Bone marrow (tissue), 2 donors: ENCODE measurements around the gene UBE2E2.

Experiments used
- DNase-seq, 2 donors: peaks; one replicate each; lab custom pipeline; 2025; lab: John Stamatoyannopoulos, UW

Gene UBE2E2

GRCh38 chr3:23389089-23389488 lies 186.0 kb downstream of the UBE2E2 start:
- DNase-seq, result no peak

DNA sequence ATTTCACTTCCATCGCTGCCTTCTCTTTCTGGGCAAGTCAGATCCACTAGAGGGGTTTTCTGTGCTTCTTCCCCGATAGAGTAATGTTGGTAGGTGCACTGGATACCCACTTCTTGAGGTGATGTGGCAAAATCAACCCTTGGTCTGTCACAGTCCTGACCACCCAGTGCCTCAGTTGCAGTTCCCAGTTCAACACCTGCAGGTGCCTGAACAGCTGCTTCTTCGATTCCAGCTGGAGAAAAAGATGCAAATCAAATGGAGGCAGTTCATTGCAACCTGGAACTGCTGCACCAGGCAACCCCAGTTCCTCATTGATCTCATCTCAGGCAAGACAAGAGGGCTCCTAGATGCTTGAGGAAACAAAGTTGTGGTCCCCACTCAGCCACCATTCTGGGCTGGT lies 186.6 kb downstream of the UBE2E2 start:
- no peak for DNase-seq

DNA sequence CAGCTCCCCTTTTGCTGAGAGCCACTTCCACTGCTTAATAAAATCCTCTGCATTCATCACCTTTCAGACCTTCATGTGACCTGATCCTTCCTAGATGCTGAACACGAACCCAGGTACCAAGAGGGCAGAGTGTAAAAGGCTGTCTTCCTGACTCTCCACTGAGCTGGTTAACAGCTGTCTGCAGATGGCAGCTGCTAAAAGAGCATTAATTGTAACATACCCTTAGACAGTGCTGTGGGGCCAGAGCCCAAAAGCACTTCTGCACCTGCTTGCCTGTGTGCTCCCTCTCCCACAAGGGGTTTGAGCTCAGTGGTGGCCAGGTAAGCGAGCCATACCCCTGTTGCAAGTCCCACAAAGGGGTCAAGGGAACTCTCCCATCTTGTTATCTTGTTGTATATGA lies 187.3 kb downstream of the UBE2E2 start:
- no peak for DNase-seq

- no peak for DNase-seq
These were observed 187.9 kb downstream of the UBE2E2 start for GRCh38 chr3:23390989-23391553.

- DNase-seq, result no peak
These were observed 192.0 kb downstream of the UBE2E2 start for GRCh38 chr3:23395115-23395514.

GRCh38 chr3:23396746-23397145 lies 193.6 kb downstream of the UBE2E2 start:
- no peak for DNase-seq

DNA sequence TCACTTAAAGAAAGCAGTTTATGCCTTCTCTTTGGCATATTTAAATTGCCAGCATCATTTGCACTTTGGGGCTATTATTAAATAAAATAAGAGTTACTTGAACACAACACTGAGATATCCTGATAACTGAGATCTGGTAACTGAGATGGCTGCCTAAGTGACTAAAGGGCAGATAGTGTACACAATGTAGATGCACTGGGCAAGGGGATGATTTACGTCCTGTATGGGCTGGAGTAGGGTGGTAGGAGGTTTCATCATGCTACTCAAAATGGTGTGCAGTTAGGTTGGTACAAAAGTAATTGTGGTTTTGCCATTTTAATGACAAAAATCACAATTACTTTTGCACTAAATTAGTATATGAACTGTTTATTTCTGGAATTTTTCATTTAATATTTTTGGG lies 196.1 kb downstream of the UBE2E2 start:
- DNase-seq, result no peak

- no peak for DNase-seq
These were observed 199.8 kb downstream of the UBE2E2 start for GRCh38 chr3:23402728-23403492.

DNA sequence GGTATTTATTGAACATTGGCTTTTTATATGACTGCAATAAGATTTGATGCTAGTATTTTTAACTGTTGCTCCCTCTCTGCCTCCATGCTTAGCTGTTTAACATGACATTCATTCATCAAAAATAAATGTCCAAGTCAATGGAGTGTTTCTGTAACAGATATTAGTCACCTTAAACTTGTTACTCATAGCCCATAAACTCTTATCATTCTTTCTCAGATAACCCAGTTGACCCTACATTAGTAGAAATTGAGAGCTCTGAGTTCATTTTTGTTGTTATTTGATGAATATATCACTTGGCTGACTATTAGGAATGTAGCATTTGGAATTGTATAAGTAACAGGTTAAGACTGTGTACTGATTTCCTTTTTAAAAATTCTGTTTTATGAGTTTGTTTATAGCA lies 201.1 kb downstream of the UBE2E2 start:
- no peak for DNase-seq

- DNase-seq, result no peak
These were observed 202.0 kb downstream of the UBE2E2 start for GRCh38 chr3:23405081-23405480.

- DNase-seq, result no peak
These were observed 203.5 kb downstream of the UBE2E2 start for GRCh38 chr3:23406601-23407000.

- no peak for DNase-seq
These were observed 214.9 kb downstream of the UBE2E2 start for GRCh38 chr3:23418026-23418425.

GRCh38 chr3:23421811-23422516 lies 218.8 kb downstream of the UBE2E2 start:
- no peak for DNase-seq

GRCh38 chr3:23422517-23422851 lies 219.4 kb downstream of the UBE2E2 start:
- DNase-seq, result no peak

- no peak for DNase-seq
These were observed 222.3 kb downstream of the UBE2E2 start for GRCh38 chr3:23425410-23425809.

DNA sequence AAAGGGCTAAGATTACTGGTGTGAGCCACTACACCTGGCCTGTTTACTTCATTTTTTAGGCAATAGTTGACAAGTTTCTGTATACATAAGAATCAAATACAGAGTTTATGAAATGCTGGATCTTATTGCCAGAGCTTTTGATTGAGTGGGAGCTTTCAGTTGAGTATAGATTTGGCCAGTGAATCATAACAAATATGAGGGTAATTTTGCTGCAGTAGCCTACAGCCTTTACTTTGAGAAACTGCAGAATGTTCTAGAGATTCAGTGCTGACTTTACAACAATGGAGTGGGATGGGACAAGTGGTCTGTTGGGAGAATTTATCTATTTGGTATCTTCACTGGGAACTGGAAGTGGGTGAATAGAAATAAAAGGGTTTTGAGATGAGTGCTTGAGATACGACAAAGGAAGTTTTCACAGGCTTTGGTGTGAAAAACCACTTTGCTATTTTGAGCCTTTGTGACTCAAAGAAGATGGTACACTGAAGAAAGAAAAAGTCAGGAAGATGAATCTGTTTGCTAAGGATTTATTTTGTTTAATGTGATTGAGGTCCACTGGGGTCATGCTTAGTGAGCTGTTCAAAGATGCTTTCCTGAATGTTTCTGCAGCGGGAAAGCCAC lies 227.8 kb downstream of the UBE2E2 start:
- DNase-seq, result no peak

DNA sequence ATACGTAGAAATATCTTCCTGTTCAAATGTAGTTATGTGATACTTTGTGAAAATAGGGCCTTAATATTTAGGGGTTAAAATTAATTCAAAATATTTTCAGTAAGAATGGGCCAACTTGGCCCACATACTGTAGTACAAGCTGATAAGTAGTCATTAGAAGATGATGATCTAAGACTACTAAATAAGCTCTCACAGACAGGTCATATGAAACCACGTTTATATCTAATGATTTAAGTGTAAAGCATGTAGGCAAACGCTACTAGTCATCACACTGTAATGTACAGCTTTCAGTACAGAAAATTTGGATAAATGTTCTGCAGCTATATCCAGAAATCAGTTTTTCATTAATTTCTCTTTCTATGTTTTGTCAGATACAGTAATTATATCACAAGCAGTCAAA lies 228.6 kb downstream of the UBE2E2 start:
- DNase-seq, result no peak

DNA sequence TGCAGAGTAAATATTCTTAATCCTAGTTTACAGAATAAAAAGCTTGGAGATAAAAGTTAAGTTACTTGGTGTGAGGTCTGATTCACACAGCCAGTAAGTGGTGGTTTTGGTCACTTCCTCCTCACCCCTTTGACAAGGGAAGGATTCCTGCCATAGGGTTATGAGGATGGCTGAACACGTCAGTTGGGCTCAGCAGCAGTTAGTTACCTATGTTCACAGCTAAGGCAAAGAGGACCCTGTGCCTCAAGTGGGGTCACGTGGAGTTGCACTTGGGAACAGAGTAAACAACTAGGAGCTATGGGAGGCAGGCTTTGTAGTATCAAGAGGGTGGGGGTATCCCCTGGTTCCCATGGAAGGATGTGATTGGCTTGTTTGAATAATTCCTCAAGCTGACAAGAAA lies 232.2 kb downstream of the UBE2E2 start:
- no peak for DNase-seq

DNA sequence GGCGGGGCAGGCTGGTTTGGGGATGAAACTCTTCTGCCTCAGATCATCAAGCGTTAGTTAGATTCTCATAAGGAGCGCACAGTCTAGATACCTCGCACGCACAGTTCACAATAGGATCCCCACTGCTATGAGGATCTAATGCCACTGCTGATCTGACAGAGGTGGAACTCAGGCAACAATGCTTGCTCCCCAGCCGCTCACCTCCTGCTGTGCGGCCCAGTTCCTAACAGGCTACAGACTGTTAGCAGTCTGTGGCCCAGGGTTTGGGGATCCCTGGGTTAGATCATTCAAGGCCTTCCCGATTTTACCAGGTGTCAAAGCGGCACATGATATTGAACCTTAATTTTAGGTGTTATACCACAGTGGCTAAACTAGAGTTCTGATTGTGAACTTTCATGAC lies 232.8 kb downstream of the UBE2E2 start:
- no peak for DNase-seq

GRCh38 chr3:23437484-23438145 lies 234.5 kb downstream of the UBE2E2 start:
- DNase-seq, result no peak

- no peak for DNase-seq
These were observed 235.5 kb downstream of the UBE2E2 start for GRCh38 chr3:23438657-23439056.

- no peak for DNase-seq
These were observed 236.0 kb downstream of the UBE2E2 start for GRCh38 chr3:23439080-23439479.
